ENCODE data around the gene LRRC3.

LRRC3 gene

GRCh38 chr21:44489962-44490361 is 34.7 kb downstream of the LRRC3 start:
- DNase-seq (ENCODE audit: low spot score): no peak
- TF ChIP-seq CTCF (IDR thresholded peaks at IDR 0.05; ENCODE audit: extremely low read depth, insufficient read depth, missing control alignments): peak; percentile 4
- in situ Hi-C loops (cut with MboI; ENCODE audit: low pct_unique_long_range_greater_than_20kb, low sequenced_read_pairs, unreplicated experiment): no loop called here

GRCh38 chr21:44490405-44490804 is 35.1 kb downstream of the LRRC3 start:
- no peak for DNase-seq (ENCODE audit: low spot score)
- TF ChIP-seq CTCF (IDR thresholded peaks at IDR 0.05; ENCODE audit: extremely low read depth, insufficient read depth, missing control alignments): no peak
- in situ Hi-C loops (cut with MboI; ENCODE audit: low pct_unique_long_range_greater_than_20kb, low sequenced_read_pairs, unreplicated experiment): no loop called here

- in situ Hi-C loops (cut with MboI; ENCODE audit: low pct_unique_long_range_greater_than_20kb, low sequenced_read_pairs, unreplicated experiment): no loop called here
Observed at GRCh38 chr21:44490816-44491215, 35.5 kb downstream of the LRRC3 start.

GRCh38 chr21:44492567-44493385 is 37.5 kb downstream of the LRRC3 start:
- TF ChIP-seq CTCF (IDR thresholded peaks at IDR 0.05; ENCODE audit: extremely low read depth, insufficient read depth, missing control alignments): no peak
- DNase-seq (ENCODE audit: low spot score): no peak
- in situ Hi-C loops (cut with MboI; ENCODE audit: low pct_unique_long_range_greater_than_20kb, low sequenced_read_pairs, unreplicated experiment): no loop called here

More at GRCh38 chr21:44490816-44491215, 35.5 kb downstream of the LRRC3 start:
- no peak for DNase-seq (ENCODE audit: low spot score)
- TF ChIP-seq CTCF (IDR thresholded peaks at IDR 0.05; ENCODE audit: extremely low read depth, insufficient read depth, missing control alignments): no peak

- no peak for TF ChIP-seq CTCF (IDR thresholded peaks at IDR 0.05; ENCODE audit: extremely low read depth, insufficient read depth, missing control alignments)
- in situ Hi-C loops (cut with MboI; ENCODE audit: low pct_unique_long_range_greater_than_20kb, low sequenced_read_pairs, unreplicated experiment): no loop called here
- DNase-seq (ENCODE audit: low spot score): no peak
Observed at GRCh38 chr21:44494418-44494817, 39.1 kb downstream of the LRRC3 start.

GRCh38 chr21:44494956-44495355 is 39.6 kb downstream of the LRRC3 start:
- no peak for TF ChIP-seq CTCF (IDR thresholded peaks at IDR 0.05; ENCODE audit: extremely low read depth, insufficient read depth, missing control alignments)
- DNase-seq (ENCODE audit: low spot score): no peak
- in situ Hi-C loops (cut with MboI; ENCODE audit: low pct_unique_long_range_greater_than_20kb, low sequenced_read_pairs, unreplicated experiment): no loop called here
